ENCODE measurements around the gene DBT. TPM values are rescaled to one million over a fixed set of nuclear protein-coding genes. Genes with fewer than 3 reads are reported as not detected.

Gene DBT
- total RNA-seq (2022; extraction: Qiagen RNA extraction; ENCODE audit: low read depth), result 2.2 to 4.3 TPM (median 3.5 TPM) in 5 replicates

GRCh38 chr1:100249537-100250257 lies at the start of gene DBT:
Gene DBT, minus strand, starts transcription at chr1:100249834. Its CDS starts 14 bp downstream, at chr1:100249820.

GRCh38 chr1:100265931-100266740 lies 16.5 kb upstream of the DBT start, which contains the start of gene RTCA:
Gene RTCA, plus strand, starts transcription at chr1:100266216. Its CDS starts 160 bp downstream, at chr1:100266376.

GRCh38 chr1:100178091-100178490 lies 71.5 kb downstream of the DBT start, which contains the start of gene LRRC39:
Gene LRRC39, minus strand, starts transcription at chr1:100178256. Its CDS starts 9,740 bp downstream, at chr1:100168516.

Other genes starting within 250 kb of the DBT start
- 2.6 to 5.2 TPM (median 4.3 TPM) in 5 replicates for gene SASS6, start 116.9 kb downstream of the DBT start, total RNA-seq (2022; extraction: Qiagen RNA extraction; ENCODE audit: low read depth)
- gene TRMT13, start 116.7 kb downstream of the DBT start, total RNA-seq (2022; extraction: Qiagen RNA extraction; ENCODE audit: low read depth), result 3.7 to 8.7 TPM (median 7.4 TPM) in 5 replicates
- gene LRRC39, start 71.6 kb downstream of the DBT start, total RNA-seq (2022; extraction: Qiagen RNA extraction; ENCODE audit: low read depth), result 0.05 to 0.14 TPM in 2 of 5 replicates, not detected in the others
- 17.1 to 23.0 TPM (median 19.8 TPM) in 5 replicates for gene RTCA, start 16.4 kb upstream of the DBT start, total RNA-seq (2022; extraction: Qiagen RNA extraction; ENCODE audit: low read depth)
- gene CDC14A, start 102.7 kb upstream of the DBT start, total RNA-seq (2022; extraction: Qiagen RNA extraction; ENCODE audit: low read depth), result 1.9 to 3.1 TPM (median 2.7 TPM) in 5 replicates